GM18873 (cell line): ENCODE data around the gene MRPL10.
"Not testable (repeated sequence)": the region's sequence is repeated elsewhere in the genome, so short reads cannot be mapped to it uniquely, and the experiment has no call there.

Experiments
- ATAC-seq: cut with Tn5 transposase; IDR thresholded peaks from one replicate; pipeline ENCODE4 v1.9.1; 2021; ENCODE audit warnings: mild to moderate bottlenecking, moderate library complexity, moderate number of reproducible peaks; ENCODE audit not compliant: unreplicated experiment, low FRiP score

The MRPL10 gene

GRCh38 chr17:47802341-47803022, 28.9 kb downstream of the MRPL10 start:
- no peak for ATAC-seq

DNA sequence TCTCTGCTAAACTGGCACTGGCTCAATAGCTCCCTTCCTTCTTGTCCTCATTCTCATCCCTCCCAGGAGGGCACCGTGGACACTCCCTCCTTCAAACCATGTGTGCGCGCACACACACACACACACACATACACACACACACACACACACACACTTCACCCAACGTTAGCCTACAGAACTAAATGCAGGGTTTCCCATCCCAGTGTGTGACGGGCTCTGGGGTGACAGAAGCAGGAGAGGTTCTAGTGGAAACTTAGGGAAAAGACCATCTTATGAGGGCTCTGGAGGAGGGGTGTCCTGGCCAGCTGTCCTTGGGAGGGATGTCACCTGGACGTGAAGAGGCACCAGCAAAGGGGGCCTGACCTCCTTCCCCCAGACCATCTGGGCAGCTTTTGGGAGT, 29.4 kb downstream of the MRPL10 start:
- no peak for ATAC-seq

DNA sequence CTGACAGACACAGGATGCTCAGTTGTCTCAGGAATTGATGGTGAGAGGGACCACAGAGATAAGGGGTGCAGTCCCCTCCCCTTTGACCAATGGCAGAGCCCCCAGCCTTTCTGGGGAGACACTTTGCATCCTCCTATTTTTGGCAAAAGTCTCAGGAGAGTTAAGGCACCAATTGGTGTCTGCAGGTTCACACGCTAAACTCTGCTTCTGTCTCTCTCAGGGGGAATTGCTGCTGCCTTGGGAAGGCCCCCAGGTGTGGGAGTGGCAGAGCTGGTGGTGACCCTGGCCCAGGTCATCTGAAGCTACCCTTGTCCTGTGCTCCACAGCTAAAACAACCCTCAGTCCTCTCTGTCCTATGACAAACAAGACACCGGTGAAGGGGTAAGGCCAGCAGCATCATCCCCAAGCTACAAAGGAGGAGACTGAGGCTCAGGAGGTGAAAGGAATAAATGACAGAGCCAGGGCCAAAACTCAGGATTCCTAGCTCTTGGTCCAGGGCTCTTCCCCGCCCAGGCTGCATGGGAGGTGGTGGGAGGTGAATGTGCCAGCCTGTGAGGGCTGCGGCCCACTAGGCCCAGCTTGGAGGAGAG, 30.1 kb downstream of the MRPL10 start:
- no peak for ATAC-seq

DNA sequence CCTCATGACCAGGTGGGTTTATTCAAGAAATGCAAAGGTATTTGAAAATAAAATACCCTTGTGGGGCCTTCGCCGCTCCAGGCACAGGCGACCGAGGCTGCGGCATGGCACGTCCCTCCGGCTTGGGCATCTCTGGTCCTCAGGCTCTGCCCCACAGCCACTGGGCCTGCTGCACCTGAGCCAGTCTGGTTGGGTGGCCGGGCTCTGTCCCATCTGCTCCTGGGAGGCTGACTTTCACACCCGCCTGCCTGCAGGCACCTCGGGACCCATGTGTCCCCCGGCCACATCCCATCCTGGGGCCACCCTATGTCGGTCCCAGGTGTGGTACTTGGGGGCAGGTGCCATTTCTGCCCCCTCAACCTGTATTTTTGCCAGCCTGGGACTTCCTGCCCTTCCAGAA, 30.7 kb downstream of the MRPL10 start:
- ATAC-seq = no peak

DNA sequence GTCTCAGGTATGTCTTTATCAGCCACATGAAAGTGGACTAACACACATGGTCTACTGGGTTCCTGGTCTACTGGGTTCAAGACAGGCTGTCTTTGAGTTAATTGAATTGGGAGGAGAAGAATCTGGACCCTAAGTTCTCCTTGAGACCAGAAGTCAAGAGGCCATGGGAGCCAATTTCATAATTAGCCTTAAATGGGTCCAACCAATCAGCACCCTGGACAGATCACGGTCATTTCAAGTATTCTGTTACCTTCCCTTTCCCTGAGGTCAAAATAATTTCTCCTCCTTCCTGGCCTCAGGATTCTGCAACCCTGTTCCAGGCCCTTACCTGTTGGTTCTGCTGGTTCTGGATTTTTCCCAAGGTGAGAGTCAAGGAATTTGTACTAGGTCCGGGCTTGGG, 33.5 kb downstream of the MRPL10 start:
- no peak for ATAC-seq

DNA sequence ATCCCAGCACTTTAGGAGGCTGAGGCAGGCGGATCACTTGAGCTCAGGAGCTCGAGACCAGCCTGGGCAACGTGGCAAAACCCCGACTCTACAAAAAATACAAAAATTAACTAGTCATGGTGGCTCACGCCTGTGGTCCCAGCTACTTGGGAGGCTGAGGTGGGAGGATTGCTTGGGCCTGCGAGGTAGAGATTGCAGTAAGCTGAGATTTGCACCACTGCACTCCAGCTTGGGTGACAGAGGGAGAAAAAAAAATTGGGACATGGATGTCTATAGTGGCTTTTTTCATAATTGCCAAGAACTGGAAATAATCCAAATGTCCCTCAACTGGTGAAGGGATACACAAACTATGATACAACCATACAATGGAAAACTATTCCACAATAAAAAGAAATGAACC, 38.4 kb downstream of the MRPL10 start:
- no peak for ATAC-seq

- no peak for ATAC-seq
Observed at GRCh38 chr17:47792457-47792856, 38.9 kb downstream of the MRPL10 start.

GRCh38 chr17:47791025-47791424, 40.3 kb downstream of the MRPL10 start:
- ATAC-seq = no peak

DNA sequence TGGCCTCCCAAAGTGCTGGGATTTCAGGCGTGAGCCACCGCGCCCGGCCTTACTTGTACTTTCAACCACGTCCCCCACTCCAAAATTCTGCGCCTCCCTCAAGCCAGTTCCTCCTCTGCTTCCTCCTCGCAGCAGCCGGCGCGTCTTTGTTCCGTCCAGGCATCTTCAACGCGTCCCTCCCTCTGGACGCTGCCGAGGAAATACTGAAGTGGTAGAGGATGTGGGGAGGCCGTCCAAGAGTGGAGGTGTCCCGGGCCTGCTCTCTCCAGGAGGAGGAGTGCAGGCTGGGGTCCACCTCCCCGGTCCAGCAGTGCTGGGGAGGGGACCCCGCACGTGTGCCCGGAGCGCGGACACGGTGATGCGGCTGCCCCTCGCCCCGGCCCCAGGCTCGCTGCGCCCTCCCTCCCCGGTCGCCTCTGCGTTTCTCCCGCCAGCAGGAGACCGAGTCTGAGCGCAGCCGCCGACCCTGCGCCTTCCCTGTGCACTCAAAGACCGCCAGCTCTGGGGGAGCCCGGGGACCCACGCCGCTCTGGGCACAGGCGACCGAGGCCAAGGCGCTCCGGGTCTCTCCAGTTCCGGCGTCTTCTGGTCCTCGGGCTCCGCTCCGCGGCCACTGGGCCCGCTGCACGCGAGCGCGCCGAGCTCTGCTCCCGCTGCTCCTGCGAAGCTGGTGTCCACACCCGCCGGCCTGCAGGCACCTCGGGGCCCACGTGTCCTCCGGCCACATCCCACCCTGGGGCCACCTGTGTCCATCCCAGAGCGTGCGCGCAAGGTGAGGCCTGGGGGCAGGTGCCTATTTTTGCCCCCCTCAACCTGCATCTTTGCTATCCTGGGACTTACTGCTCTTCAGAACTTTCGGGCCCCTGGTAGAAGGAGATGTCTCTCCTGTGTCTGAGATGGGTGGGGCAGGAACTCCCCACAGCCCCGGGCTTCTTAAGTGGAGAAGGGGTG, 41.5 kb downstream of the MRPL10 start:
- ATAC-seq = no peak

DNA sequence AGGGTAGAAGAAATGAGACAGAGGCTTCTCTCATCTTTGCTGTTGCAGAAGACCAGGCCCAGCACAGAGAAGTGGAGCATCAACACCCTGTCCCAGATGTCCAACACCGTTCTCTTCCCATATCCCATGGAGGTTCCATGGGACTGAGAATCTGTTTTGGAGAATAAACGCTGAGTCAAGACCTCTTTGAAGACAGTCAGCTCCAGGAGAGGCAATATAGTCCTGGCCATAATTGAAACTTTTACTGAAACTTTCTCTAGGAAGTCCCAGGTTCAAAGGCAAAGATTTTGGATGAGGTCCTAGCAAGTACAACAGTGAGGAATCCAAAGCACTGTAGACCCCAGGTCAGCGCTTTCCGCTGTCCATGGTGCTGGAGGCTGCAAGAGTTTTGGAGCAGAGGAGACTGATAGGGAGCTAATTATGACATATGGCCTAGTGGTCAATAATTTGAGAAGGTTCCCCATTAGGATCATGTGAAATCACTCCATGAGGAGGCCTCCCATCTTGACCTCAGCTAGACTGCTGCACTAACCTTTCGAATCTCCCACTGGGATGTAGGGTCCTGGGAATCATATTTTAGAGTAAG, 45.7 kb downstream of the MRPL10 start:
- ATAC-seq = no peak

GRCh38 chr17:47781397-47781796, 49.9 kb downstream of the MRPL10 start:
- ATAC-seq = no peak

DNA sequence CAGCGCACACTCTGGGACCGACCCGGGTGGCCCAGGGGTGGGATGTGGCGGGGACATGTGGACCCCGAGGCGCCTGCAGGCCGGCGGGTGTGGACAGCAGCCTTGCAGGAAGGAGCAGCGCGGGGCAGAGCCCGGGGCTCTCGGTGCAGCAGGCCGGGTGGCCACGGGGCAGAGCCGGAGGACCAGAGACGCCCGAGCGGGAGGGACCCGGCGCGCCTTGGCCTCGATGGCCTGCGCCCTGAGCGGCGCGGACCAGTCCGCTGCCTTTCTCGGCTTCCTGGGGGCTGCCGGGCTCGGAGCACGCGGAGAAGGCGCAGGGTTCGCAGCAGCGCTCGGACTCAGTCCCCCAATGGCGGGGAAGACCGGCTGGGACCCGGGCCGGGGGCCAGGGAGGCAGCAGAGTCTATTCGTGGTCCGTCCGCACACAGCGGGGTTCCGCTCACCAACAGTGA, 53.1 kb downstream of the MRPL10 start:
- no peak for ATAC-seq

GRCh38 chr17:47776330-47777197, 54.8 kb downstream of the MRPL10 start:
- ATAC-seq = no peak

DNA sequence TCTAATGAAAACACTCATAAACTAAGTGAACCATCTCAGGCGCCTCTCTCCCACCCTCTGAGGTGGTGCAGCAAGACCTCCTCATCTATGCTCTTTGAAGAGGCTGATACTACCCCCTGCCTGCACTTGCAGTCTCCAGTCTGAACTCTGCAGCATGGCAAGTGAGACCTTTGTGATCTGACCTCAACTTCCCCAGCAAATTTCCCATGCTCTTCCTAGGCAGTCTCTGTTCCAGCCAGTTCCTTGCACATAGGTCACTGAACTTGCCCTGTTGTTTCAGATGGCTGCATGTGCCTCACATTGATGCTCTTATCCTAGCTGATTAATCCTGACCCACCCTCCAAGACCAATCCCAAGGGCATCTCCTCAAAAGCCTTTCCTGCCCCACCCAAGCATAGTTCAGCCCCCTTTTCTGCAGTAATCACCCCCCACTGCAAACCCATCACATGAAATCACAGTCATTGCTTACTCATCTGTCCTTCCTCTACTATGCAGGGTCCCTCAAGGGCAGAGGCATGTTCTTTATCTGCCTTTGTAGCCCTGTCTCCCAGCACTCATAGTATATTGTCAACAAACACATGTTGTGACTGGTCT, 56.3 kb downstream of the MRPL10 start:
- ATAC-seq = no peak

- no peak for ATAC-seq
Observed at GRCh38 chr17:47774331-47774730, 57.0 kb downstream of the MRPL10 start.

GRCh38 chr17:47773649-47774048, 57.7 kb downstream of the MRPL10 start:
- ATAC-seq = not testable (repeated sequence)
